HEK293 (cell line): ENCODE measurements around the gene KCTD21.

Experiments used
- KLF10 ChIP-seq: fragments of 450-650 bp; IDR thresholded peaks from 2 replicates; pipeline ENCODE4 v1.5.1; 2018; ENCODE audit warnings: missing biosample characterization, mild to moderate bottlenecking, missing genetic modification characterization
- ZNF121 ChIP-seq: fragments of 450-650 bp; formaldehyde crosslinking; IDR thresholded peaks from 2 replicates; pipeline ENCODE4 v1.5.1; 2016; ENCODE audit warnings: missing biosample characterization, missing genetic modification characterization
- ZNF146 ChIP-seq: fragments of 450-650 bp; formaldehyde crosslinking; IDR thresholded peaks from 2 replicates; pipeline ENCODE4 v1.5.1; 2016; ENCODE audit warnings: missing biosample characterization, missing genetic modification characterization
- ZNF610 ChIP-seq: fragments of 450-650 bp; formaldehyde crosslinking; IDR thresholded peaks from 2 replicates; pipeline ENCODE4 v1.5.1; 2016; ENCODE audit warnings: missing biosample characterization, missing genetic modification characterization, borderline replicate concordance
- TF ChIP-seq, protein P1 (sequence below): fragments of 450-650 bp; formaldehyde crosslinking; IDR thresholded peaks from 2 replicates; pipeline ENCODE4 v1.5.1; 2016; ENCODE audit warnings: missing biosample characterization, missing genetic modification characterization
- TF ChIP-seq, protein P2 (sequence below): IDR thresholded peaks from 2 replicates; pipeline ENCODE4 v1.6.1; 2011; ENCODE audit warnings: mild to moderate bottlenecking, low read depth, low read length, borderline replicate concordance

DNA sequence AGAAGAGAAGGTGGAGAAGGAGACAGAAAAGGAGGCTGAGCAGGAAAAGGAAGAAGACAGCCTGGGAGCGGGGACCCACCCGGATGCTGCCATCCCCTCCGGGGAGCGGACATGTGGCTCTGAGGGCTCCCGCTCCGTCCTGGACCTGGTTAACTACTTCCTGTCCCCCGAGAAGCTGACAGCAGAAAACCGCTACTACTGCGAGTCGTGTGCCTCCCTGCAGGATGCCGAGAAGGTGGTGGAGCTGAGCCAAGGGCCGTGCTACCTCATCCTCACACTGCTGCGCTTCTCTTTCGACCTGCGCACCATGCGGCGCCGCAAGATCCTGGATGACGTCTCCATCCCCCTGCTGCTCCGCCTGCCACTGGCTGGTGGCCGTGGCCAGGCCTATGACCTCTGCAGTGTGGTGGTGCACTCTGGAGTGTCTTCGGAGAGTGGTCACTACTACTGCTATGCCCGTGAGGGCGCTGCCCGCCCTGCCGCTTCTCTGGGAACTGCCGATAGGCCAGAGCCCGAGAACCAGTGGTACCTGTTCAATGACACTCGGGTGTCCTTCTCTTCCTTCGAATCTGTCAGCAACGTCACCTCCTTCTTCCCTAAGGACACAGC lies 21.7 kb upstream of the KCTD21 start:
- TF ChIP-seq ZNF121 = no peak
- TF ChIP-seq, protein P1, sequence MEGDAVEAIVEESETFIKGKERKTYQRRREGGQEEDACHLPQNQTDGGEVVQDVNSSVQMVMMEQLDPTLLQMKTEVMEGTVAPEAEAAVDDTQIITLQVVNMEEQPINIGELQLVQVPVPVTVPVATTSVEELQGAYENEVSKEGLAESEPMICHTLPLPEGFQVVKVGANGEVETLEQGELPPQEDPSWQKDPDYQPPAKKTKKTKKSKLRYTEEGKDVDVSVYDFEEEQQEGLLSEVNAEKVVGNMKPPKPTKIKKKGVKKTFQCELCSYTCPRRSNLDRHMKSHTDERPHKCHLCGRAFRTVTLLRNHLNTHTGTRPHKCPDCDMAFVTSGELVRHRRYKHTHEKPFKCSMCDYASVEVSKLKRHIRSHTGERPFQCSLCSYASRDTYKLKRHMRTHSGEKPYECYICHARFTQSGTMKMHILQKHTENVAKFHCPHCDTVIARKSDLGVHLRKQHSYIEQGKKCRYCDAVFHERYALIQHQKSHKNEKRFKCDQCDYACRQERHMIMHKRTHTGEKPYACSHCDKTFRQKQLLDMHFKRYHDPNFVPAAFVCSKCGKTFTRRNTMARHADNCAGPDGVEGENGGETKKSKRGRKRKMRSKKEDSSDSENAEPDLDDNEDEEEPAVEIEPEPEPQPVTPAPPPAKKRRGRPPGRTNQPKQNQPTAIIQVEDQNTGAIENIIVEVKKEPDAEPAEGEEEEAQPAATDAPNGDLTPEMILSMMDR (tag by site-specific recombination) = no peak
- no peak for TF ChIP-seq KLF10 (tag by site-specific recombination)
- no peak for TF ChIP-seq ZNF610 (tag by site-specific recombination)
- TF ChIP-seq, protein P2, sequence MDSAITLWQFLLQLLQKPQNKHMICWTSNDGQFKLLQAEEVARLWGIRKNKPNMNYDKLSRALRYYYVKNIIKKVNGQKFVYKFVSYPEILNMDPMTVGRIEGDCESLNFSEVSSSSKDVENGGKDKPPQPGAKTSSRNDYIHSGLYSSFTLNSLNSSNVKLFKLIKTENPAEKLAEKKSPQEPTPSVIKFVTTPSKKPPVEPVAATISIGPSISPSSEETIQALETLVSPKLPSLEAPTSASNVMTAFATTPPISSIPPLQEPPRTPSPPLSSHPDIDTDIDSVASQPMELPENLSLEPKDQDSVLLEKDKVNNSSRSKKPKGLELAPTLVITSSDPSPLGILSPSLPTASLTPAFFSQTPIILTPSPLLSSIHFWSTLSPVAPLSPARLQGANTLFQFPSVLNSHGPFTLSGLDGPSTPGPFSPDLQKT = no peak
- TF ChIP-seq ZNF146 (tag by site-specific recombination) = no peak
